GM18858 (cell line): Measurements from ENCODE around the gene HP1BP3.

Experiments used
- ATAC-seq: cut with Tn5 transposase; IDR thresholded peaks from one replicate; pipeline ENCODE4 v1.9.1; 2021; ENCODE audit not compliant: unreplicated experiment

Gene HP1BP3

GRCh38 chr1:20712215-20712577, 74.9 kb downstream of the HP1BP3 start:
- no peak for ATAC-seq

GRCh38 chr1:20711285-20712214, 75.6 kb downstream of the HP1BP3 start:
- ATAC-seq, result no peak

GRCh38 chr1:20710469-20711284, 76.4 kb downstream of the HP1BP3 start:
- ATAC-seq, result no peak

GRCh38 chr1:20709868-20710267, 77.2 kb downstream of the HP1BP3 start:
- no peak for ATAC-seq

- ATAC-seq, result no peak
Observed at GRCh38 chr1:20708891-20709290, 78.2 kb downstream of the HP1BP3 start.

- ATAC-seq, result no peak
Observed at GRCh38 chr1:20708057-20708456, 79.0 kb downstream of the HP1BP3 start.

GRCh38 chr1:20706841-20707240, 80.3 kb downstream of the HP1BP3 start:
- ATAC-seq, result no peak

- no peak for ATAC-seq
Observed at GRCh38 chr1:20705203-20705755, 81.8 kb downstream of the HP1BP3 start.

GRCh38 chr1:20704390-20705202, 82.5 kb downstream of the HP1BP3 start:
- no peak for ATAC-seq

- ATAC-seq, result no peak
Observed at GRCh38 chr1:20703124-20703756, 83.9 kb downstream of the HP1BP3 start.

- ATAC-seq, result no peak
Observed at GRCh38 chr1:20702416-20702815, 84.7 kb downstream of the HP1BP3 start.

- ATAC-seq, result no peak
Observed at GRCh38 chr1:20701847-20702246, 85.3 kb downstream of the HP1BP3 start.

GRCh38 chr1:20701446-20701845, 85.7 kb downstream of the HP1BP3 start:
- ATAC-seq, result no peak

GRCh38 chr1:20700636-20701215, 86.4 kb downstream of the HP1BP3 start:
- ATAC-seq, result no peak

- no peak for ATAC-seq
Observed at GRCh38 chr1:20699558-20699957, 87.5 kb downstream of the HP1BP3 start.

- ATAC-seq, result no peak
Observed at GRCh38 chr1:20698195-20698910, 88.8 kb downstream of the HP1BP3 start.

- ATAC-seq, result no peak
Observed at GRCh38 chr1:20697563-20697962, 89.5 kb downstream of the HP1BP3 start.

GRCh38 chr1:20696397-20697333, 90.4 kb downstream of the HP1BP3 start:
- no peak for ATAC-seq
